Ramos (cell line): ENCODE measurements around the gene PLXNB2.
"Not testable (repeated sequence)": the region's sequence is repeated elsewhere in the genome, so short reads cannot be mapped to it uniquely, and the experiment has no call there.

Experiments
- in situ Hi-C: fragments of 300-500 bp; cut with MboI; formaldehyde crosslinking; loops from one replicate; pipeline ENCODE4 v1.14.3; 2022; ENCODE audit warnings: low sequenced_read_pairs; ENCODE audit not compliant: unreplicated experiment

PLXNB2 gene

GRCh38 chr22:50284479-50284878, 23.0 kb downstream of the PLXNB2 start:
- in situ Hi-C loops, result no loop called here

GRCh38 chr22:50283821-50284220, 23.6 kb downstream of the PLXNB2 start:
- in situ Hi-C loops, result no loop called here

- in situ Hi-C loops, result no loop called here
Observed at GRCh38 chr22:50282361-50283155, 24.9 kb downstream of the PLXNB2 start.

GRCh38 chr22:50281957-50282356, 25.5 kb downstream of the PLXNB2 start:
- in situ Hi-C loops, result no loop called here

- in situ Hi-C loops, result no loop called here
Observed at GRCh38 chr22:50281384-50281760, 26.1 kb downstream of the PLXNB2 start.

- in situ Hi-C loops, result no loop called here
Observed at GRCh38 chr22:50280708-50281383, 26.6 kb downstream of the PLXNB2 start.

GRCh38 chr22:50280022-50280707, 27.3 kb downstream of the PLXNB2 start:
- in situ Hi-C loops, result no loop called here

GRCh38 chr22:50278956-50279619, 28.4 kb downstream of the PLXNB2 start:
- in situ Hi-C loops, result loop anchor here (5.0 kb wide), 1 partner anchor 48 kb away; the partner anchor contains the start of gene DENND6B

GRCh38 chr22:50278461-50278860, 29.0 kb downstream of the PLXNB2 start:
- in situ Hi-C loops, result loop anchor here (5.0 kb wide), 1 partner anchor 49 kb away; the partner anchor contains the start of gene DENND6B

- in situ Hi-C loops, result loop anchor here (5.0 kb wide), 1 partner anchor 50 kb away; the partner anchor contains the start of gene DENND6B
Observed at GRCh38 chr22:50277761-50278160, 29.7 kb downstream of the PLXNB2 start.

GRCh38 chr22:50276143-50276542, 31.3 kb downstream of the PLXNB2 start:
- in situ Hi-C loops, result loop anchor here (5.0 kb wide), 1 partner anchor 51 kb away; the partner anchor contains the start of gene DENND6B

- in situ Hi-C loops, result loop anchor here (5.0 kb wide), 1 partner anchor 52 kb away; the partner anchor contains the start of gene DENND6B
Observed at GRCh38 chr22:50275181-50276055, 32.0 kb downstream of the PLXNB2 start.

- in situ Hi-C loops, result loop anchor here (5.0 kb wide), 1 partner anchor 53 kb away; the partner anchor contains the start of gene DENND6B
Observed at GRCh38 chr22:50274771-50275170, 32.7 kb downstream of the PLXNB2 start.

- in situ Hi-C loops, result no loop called here
Observed at GRCh38 chr22:50274311-50274710, 33.1 kb downstream of the PLXNB2 start.

- in situ Hi-C loops, result not testable (repeated sequence)
Observed at GRCh38 chr22:50273781-50274180, 33.7 kb downstream of the PLXNB2 start.

- in situ Hi-C loops, result not testable (repeated sequence)
Observed at GRCh38 chr22:50273352-50273751, 34.1 kb downstream of the PLXNB2 start.

GRCh38 chr22:50272044-50272802, 35.2 kb downstream of the PLXNB2 start:
- in situ Hi-C loops, result no loop called here

GRCh38 chr22:50271519-50271970, 35.9 kb downstream of the PLXNB2 start:
- in situ Hi-C loops, result no loop called here
